ENCODE data around the gene ROBO2.
A peak's percentile ranks its signal among the peaks of the same experiment; 100 is the strongest.

ROBO2 gene

GRCh38 chr3:77137559-77137958 is 97.7 kb downstream of the ROBO2 start:
- DNase-seq = no peak
- Histone ChIP-seq H3K36me3 (no peaks in the 10 kb centered on the region), H3K4me3 (ENCODE audit: low read depth, low read length) (no peak overlapping the region), H3K9me3 (no peaks in the 10 kb centered on the region), H3K4me1 (peaks cover 48% of the 10 kb centered on the region), H3K27me3 (no peaks in the 10 kb centered on the region)
- no peak for TF ChIP-seq CTCF (IDR thresholded peaks at IDR 0.05; ENCODE audit: low read depth, low read length)

GRCh38 chr3:77139624-77140023 is 99.7 kb downstream of the ROBO2 start:
- Histone ChIP-seq H3K27me3 (no peaks in the 10 kb centered on the region), H3K36me3 (no peaks in the 10 kb centered on the region), H3K9me3 (no peaks in the 10 kb centered on the region), H3K4me3 (ENCODE audit: low read depth, low read length) (no peak overlapping the region), H3K4me1 (peaks cover 39% of the 10 kb centered on the region)
- TF ChIP-seq CTCF (IDR thresholded peaks at IDR 0.05; ENCODE audit: low read depth, low read length) = no peak
- peak; percentile 41 for DNase-seq

GRCh38 chr3:77141423-77141822 is 101.5 kb downstream of the ROBO2 start:
- DNase-seq = no peak
- Histone ChIP-seq H3K9me3 (no peaks in the 10 kb centered on the region), H3K4me3 (ENCODE audit: low read depth, low read length) (no peak overlapping the region), H3K36me3 (no peaks in the 10 kb centered on the region), H3K4me1 (peaks cover 33% of the 10 kb centered on the region), H3K27me3 (no peaks in the 10 kb centered on the region)
- TF ChIP-seq CTCF (IDR thresholded peaks at IDR 0.05; ENCODE audit: low read depth, low read length) = no peak

- no peaks in the 10 kb centered on the region for H3K36me3 ChIP-seq
- peaks cover 38% of the 10 kb centered on the region for H3K4me1 ChIP-seq
- no peak for DNase-seq
- TF ChIP-seq CTCF (IDR thresholded peaks at IDR 0.05; ENCODE audit: low read depth, low read length) = no peak
- no peaks in the 10 kb centered on the region for H3K27me3 ChIP-seq
- H3K9me3 ChIP-seq = no peaks in the 10 kb centered on the region
- no peak overlapping the region for H3K4me3 ChIP-seq (ENCODE audit: low read depth, low read length)
Observed at GRCh38 chr3:77142578-77142977, 102.7 kb downstream of the ROBO2 start.

- H3K27me3 ChIP-seq = no peaks in the 10 kb centered on the region
- H3K9me3 ChIP-seq = no peaks in the 10 kb centered on the region
- H3K36me3 ChIP-seq = no peaks in the 10 kb centered on the region
- H3K4me1 ChIP-seq = peaks cover 37% of the 10 kb centered on the region
- no peak for TF ChIP-seq CTCF (IDR thresholded peaks at IDR 0.05; ENCODE audit: low read depth, low read length)
- DNase-seq = no peak
- no peak overlapping the region for H3K4me3 ChIP-seq (ENCODE audit: low read depth, low read length)
Observed at GRCh38 chr3:77146004-77146403, 106.1 kb downstream of the ROBO2 start.

GRCh38 chr3:77147836-77148578 is 108.1 kb downstream of the ROBO2 start:
- H3K9me3 ChIP-seq = no peaks in the 10 kb centered on the region
- H3K4me1 ChIP-seq = peaks cover 38% of the 10 kb centered on the region
- H3K36me3 ChIP-seq = no peaks in the 10 kb centered on the region
- H3K4me3 ChIP-seq (ENCODE audit: low read depth, low read length) = no peak overlapping the region
- peak; percentile 33 for DNase-seq
- no peak for TF ChIP-seq CTCF (IDR thresholded peaks at IDR 0.05; ENCODE audit: low read depth, low read length)
- H3K27me3 ChIP-seq = no peaks in the 10 kb centered on the region
